GM06990 (cell line): ENCODE results near the gene HYDIN.

Experiments used
- DNase-seq: peaks from one replicate; pipeline ENCODE4 v3.0.0-alpha.2; 2011; ENCODE audit not compliant: insufficient read length; ENCODE audit errors: extremely low read depth
- H3K27me3 ChIP-seq: replicated peaks from 2 replicates; pipeline ENCODE4 v1.6.0; 2011; ENCODE audit warnings: low read length; ENCODE audit not compliant: control insufficient read depth, insufficient read depth
- H3K36me3 ChIP-seq: 2 replicates; pipeline ENCODE4 v1.5.1; 2011; ENCODE audit warnings: low read length; ENCODE audit not compliant: control insufficient read depth, insufficient read depth
- H3K4me3 ChIP-seq: replicated peaks from 2 replicates; pipeline ENCODE4 v1.5.1; 2011; ENCODE audit warnings: low read depth, mild to moderate bottlenecking, control low read depth, low read length
- TF ChIP-seq, protein P1 (sequence below): IDR thresholded peaks from 2 replicates; pipeline ENCODE4 v1.5.1; 2011; ENCODE audit warnings: low read length, control low read depth, mild to moderate bottlenecking, inconsistent platforms; ENCODE audit not compliant: insufficient read depth, poor library complexity, severe bottlenecking

HYDIN gene

DNA sequence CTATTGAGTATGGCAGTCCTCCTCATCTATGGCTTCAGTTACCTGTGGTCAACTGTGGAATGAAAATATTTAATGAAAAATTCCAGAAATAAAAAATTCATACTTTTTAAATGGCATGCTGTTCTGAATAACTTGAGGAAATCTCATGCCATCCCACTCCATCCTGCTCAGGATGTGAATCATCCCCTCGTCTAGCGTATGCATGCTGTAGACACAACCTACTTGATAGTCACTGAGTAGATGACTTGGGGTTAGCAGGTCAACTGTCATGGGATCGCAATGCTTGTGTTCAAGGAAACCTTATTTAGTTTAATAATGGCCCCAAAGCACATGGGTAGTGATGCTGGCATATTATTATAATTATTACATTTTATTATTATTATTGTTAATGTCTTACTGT is 424.7 kb downstream of the HYDIN start:
- Histone ChIP-seq H3K27me3 (no peaks in the 10 kb centered on the region), H3K36me3 (no peaks in the 10 kb centered on the region), H3K4me3 (no peak overlapping the region)
- TF ChIP-seq, protein P1, sequence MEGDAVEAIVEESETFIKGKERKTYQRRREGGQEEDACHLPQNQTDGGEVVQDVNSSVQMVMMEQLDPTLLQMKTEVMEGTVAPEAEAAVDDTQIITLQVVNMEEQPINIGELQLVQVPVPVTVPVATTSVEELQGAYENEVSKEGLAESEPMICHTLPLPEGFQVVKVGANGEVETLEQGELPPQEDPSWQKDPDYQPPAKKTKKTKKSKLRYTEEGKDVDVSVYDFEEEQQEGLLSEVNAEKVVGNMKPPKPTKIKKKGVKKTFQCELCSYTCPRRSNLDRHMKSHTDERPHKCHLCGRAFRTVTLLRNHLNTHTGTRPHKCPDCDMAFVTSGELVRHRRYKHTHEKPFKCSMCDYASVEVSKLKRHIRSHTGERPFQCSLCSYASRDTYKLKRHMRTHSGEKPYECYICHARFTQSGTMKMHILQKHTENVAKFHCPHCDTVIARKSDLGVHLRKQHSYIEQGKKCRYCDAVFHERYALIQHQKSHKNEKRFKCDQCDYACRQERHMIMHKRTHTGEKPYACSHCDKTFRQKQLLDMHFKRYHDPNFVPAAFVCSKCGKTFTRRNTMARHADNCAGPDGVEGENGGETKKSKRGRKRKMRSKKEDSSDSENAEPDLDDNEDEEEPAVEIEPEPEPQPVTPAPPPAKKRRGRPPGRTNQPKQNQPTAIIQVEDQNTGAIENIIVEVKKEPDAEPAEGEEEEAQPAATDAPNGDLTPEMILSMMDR, result no peak
- DNase-seq, result no peak

GRCh38 chr16:70805380-70805779 is 425.1 kb downstream of the HYDIN start:
- TF ChIP-seq, protein P1, result no peak
- Histone ChIP-seq H3K4me3 (no peak overlapping the region), H3K36me3 (no peaks in the 10 kb centered on the region), H3K27me3 (no peaks in the 10 kb centered on the region)
- no peak for DNase-seq

DNA sequence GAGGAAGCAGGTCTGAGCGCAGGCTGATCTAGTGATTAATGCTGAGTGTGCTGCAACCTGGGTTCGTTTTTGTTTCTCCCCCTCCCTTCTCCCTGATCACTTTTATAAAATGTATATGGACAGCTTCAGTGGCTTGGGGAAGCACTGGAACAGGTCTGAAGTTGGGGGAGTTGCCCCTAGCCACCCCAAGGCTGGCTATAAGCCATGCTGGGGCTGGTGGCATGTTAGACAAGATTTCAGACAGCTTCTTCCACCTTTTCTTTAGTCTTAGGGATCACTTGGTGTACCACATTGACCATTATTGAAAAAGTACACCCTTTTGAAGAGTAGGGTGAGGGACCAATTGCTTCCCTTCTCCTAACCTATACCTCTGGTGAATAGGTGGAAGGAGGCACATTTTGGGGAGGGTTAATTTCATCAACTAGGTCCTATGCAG is 425.8 kb downstream of the HYDIN start:
- Histone ChIP-seq H3K36me3 (no peaks in the 10 kb centered on the region), H3K4me3 (no peak overlapping the region), H3K27me3 (no peaks in the 10 kb centered on the region)
- TF ChIP-seq, protein P1, result no peak
- no peak for DNase-seq

DNA sequence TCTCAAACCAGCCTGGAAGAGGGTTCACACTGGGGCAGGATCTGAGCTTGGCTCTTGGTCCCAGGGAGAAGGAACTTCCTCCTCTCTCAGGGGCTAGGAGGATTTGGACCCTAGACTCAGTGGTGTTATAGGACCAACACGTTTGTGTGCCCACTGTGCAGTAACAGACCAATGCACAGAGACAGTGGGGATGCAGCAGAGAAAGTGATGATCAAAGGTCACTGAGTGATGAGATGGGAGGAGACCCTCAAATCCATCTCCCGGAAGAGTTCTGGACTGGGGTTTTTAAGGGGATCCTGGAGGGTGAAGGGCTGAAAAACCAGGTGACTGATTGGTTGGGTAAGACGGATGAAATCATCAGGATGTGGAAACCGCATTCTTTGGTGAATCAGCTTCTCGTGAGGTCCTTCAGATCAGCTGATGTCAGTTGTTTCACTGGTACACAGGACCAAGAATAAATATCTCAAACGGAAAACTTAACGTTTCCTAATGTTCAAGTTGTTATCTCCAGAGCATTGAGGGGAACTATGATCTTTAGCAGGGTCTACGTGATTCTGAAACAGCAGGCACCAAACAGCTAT is 426.3 kb downstream of the HYDIN start:
- Histone ChIP-seq H3K36me3 (no peaks in the 10 kb centered on the region), H3K27me3 (no peaks in the 10 kb centered on the region), H3K4me3 (no peak overlapping the region)
- TF ChIP-seq, protein P1, result no peak
- no peak for DNase-seq

DNA sequence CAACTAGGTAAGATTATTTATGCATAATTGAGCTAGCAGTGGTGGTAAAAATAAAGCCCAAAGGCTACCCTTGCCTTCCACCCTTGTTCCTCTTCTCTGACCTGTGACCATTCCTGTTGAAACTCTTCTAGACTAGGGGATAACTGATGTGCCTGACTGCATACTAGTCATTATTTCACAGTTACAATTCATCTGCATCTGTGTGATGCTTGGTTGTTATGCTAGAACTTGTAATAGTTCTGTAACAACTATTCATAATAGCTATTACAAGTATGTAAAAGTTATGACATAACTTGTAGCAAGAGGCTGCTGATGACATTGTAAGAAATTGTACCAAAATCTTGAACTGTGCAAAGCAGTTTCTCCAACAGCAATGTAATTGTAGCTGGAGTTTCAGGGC is 427.2 kb downstream of the HYDIN start:
- Histone ChIP-seq H3K4me3 (no peak overlapping the region), H3K27me3 (no peaks in the 10 kb centered on the region), H3K36me3 (peaks cover 3% of the 10 kb centered on the region)
- no peak for DNase-seq
- TF ChIP-seq, protein P1, result no peak

- H3K4me3 ChIP-seq, result no peak overlapping the region
- H3K36me3 ChIP-seq, result peaks cover 3% of the 10 kb centered on the region
- DNase-seq, result no peak
- TF ChIP-seq, protein P1, result no peak
- H3K27me3 ChIP-seq, result no peaks in the 10 kb centered on the region
Measured at GRCh38 chr16:70801611-70802010, 428.9 kb downstream of the HYDIN start.
